Measurements from ENCODE around the gene MICU1. TPM values are rescaled to one million over a fixed set of nuclear protein-coding genes. Genes with fewer than 3 reads are reported as not detected.
"Not testable (repeated sequence)": the region's sequence is repeated elsewhere in the genome, so short reads cannot be mapped to it uniquely, and the experiment has no call there.

Gene MICU1
- total RNA-seq, 3 donors from 2014 or later (not counting 1 experiment from before 2014, with no cell fraction given) = 27.9 to 30.9 (median 29.4) TPM

GRCh38 chr10:72648301-72648700 is 22.4 kb upstream of the MICU1 start:
- 75% methylated on average over 1 of the region's 1 CpG for WGBS (ENCODE audit: insufficient coverage)

GRCh38 chr10:72646971-72647370 is 21.1 kb upstream of the MICU1 start:
- no CpG with 5 or more reads among the region's 3 CpGs for WGBS (ENCODE audit: insufficient coverage)
- H3K4me3 Mint-ChIP-seq; H3K27ac Mint-ChIP-seq; H3K27ac ChIP-seq (ENCODE audit: low read length); H3K27me3 ChIP-seq (ENCODE audit: control insufficient read depth, insufficient read depth, low read length); H3K4me1 Mint-ChIP-seq; H3K27me3 Mint-ChIP-seq (ENCODE audit: low read depth in 2 of 2); H3K4me3 ChIP-seq (ENCODE audit: low read length); ATAC-seq; H3K9me3 Mint-ChIP-seq; intact Hi-C loops (cut with micrococcal nuclease); H3K9me3 ChIP-seq (ENCODE audit: control insufficient read depth, insufficient read depth, low read length); H3K4me1 ChIP-seq (ENCODE audit: control insufficient read depth, insufficient read depth, low read length); H3K36me3 ChIP-seq (ENCODE audit: control insufficient read depth, insufficient read depth, low read length); DNase-seq; H3K36me3 Mint-ChIP-seq: not testable (repeated sequence)

More at GRCh38 chr10:72648301-72648700, 22.4 kb upstream of the MICU1 start:
- Mint-ChIP-seq H3K9me3 (no peaks in the 10 kb centered on the region), H3K36me3 (no peaks in the 10 kb centered on the region), H3K27me3 (ENCODE audit: low read depth in 2 of 2) (no peaks in the 10 kb centered on the region), H3K4me1 (no peaks in the 10 kb centered on the region), H3K27ac (no peak overlapping the region), H3K4me3 (no peak overlapping the region)
- TF ChIP-seq CTCF (IDR thresholded peaks at IDR 0.05) = no peak
- Histone ChIP-seq H3K36me3 (ENCODE audit: control insufficient read depth, insufficient read depth, low read length) (no peaks in the 10 kb centered on the region), H3K4me3 (ENCODE audit: low read length) (no peak overlapping the region), H3K27ac (ENCODE audit: low read length) (no peak overlapping the region), H3K9me3 (ENCODE audit: control insufficient read depth, insufficient read depth, low read length) (no peaks in the 10 kb centered on the region), H3K27me3 (ENCODE audit: control insufficient read depth, insufficient read depth, low read length) (no peaks in the 10 kb centered on the region), H3K4me1 (ENCODE audit: control insufficient read depth, insufficient read depth, low read length) (no peaks in the 10 kb centered on the region)
- ATAC-seq (no peak), DNase-seq (no peak)
- intact Hi-C loops (cut with micrococcal nuclease) = no loop called here

- no peak overlapping the region for H3K4me3 Mint-ChIP-seq
- H3K9me3 Mint-ChIP-seq = no peaks in the 10 kb centered on the region
- H3K4me1 Mint-ChIP-seq = no peaks in the 10 kb centered on the region
- no peak for DNase-seq
- Histone ChIP-seq H3K9me3 (ENCODE audit: control insufficient read depth, insufficient read depth, low read length) (no peaks in the 10 kb centered on the region), H3K36me3 (ENCODE audit: control insufficient read depth, insufficient read depth, low read length) (no peaks in the 10 kb centered on the region), H3K4me1 (ENCODE audit: control insufficient read depth, insufficient read depth, low read length) (no peaks in the 10 kb centered on the region), H3K4me3 (ENCODE audit: low read length) (no peak overlapping the region), H3K27ac (ENCODE audit: low read length) (no peak overlapping the region), H3K27me3 (ENCODE audit: control insufficient read depth, insufficient read depth, low read length) (no peaks in the 10 kb centered on the region)
- H3K27ac Mint-ChIP-seq = no peak overlapping the region
- intact Hi-C loops (cut with micrococcal nuclease) = no loop called here
- H3K27me3 Mint-ChIP-seq (ENCODE audit: low read depth in 2 of 2) = no peaks in the 10 kb centered on the region
- TF ChIP-seq CTCF (IDR thresholded peaks at IDR 0.05) = no peak
- WGBS (ENCODE audit: insufficient coverage) = 78% methylated on average over 2 of the region's 2 CpGs
- H3K36me3 Mint-ChIP-seq = no peaks in the 10 kb centered on the region
- no peak for ATAC-seq
These were observed 19.5 kb upstream of the MICU1 start for GRCh38 chr10:72645263-72645858.

- Mint-ChIP-seq H3K27ac (no peak overlapping the region), H3K36me3 (no peaks in the 10 kb centered on the region), H3K27me3 (ENCODE audit: low read depth in 2 of 2) (peaks cover 1 to 3% of the 10 kb centered on the region in 2 donors), H3K4me3 (no peak overlapping the region), H3K4me1 (peaks cover 0 to 3% of the 10 kb centered on the region in 2 donors), H3K9me3 (no peaks in the 10 kb centered on the region)
- ATAC-seq = no peak
- intact Hi-C loops (cut with micrococcal nuclease) = no loop called here
- TF ChIP-seq CTCF (IDR thresholded peaks at IDR 0.05) = no peak
- no peak overlapping the region for H3K4me3 ChIP-seq (ENCODE audit: low read length)
- DNase-seq = no peak
- no peaks in the 10 kb centered on the region for H3K9me3 ChIP-seq (ENCODE audit: control insufficient read depth, insufficient read depth, low read length)
- H3K4me1 ChIP-seq (ENCODE audit: control insufficient read depth, insufficient read depth, low read length) = no peaks in the 10 kb centered on the region
- no peak overlapping the region for H3K27ac ChIP-seq (ENCODE audit: low read length)
- 85% methylated on average over 4 of the region's 5 CpGs for WGBS (ENCODE audit: insufficient coverage)
- H3K36me3 ChIP-seq (ENCODE audit: control insufficient read depth, insufficient read depth, low read length) = no peaks in the 10 kb centered on the region
- no peaks in the 10 kb centered on the region for H3K27me3 ChIP-seq (ENCODE audit: control insufficient read depth, insufficient read depth, low read length)
These were observed 16.4 kb upstream of the MICU1 start for GRCh38 chr10:72642318-72642717.

All from natural killer cell (primary cell).